Measurements from ENCODE around the gene CYP1A1. TPM values are rescaled to one million over a fixed set of nuclear protein-coding genes. Genes with fewer than 3 reads are reported as not detected.
A peak's percentile ranks its signal among the peaks of the same experiment; 100 is the strongest.

CYP1A1 gene
- total RNA-seq, 1 donor from 2014 or later = 0.91 TPM

- Histone ChIP-seq H3K79me2 (ENCODE audit: insufficient read depth, low read length) (no peaks in the 10 kb centered on the region), H3K27me3 (ENCODE audit: insufficient read depth, low read length) (peaks cover 42% of the 10 kb centered on the region), H3K9me3 (ENCODE audit: insufficient read depth, low read depth, low read length) (peaks cover 6% of the 10 kb centered on the region), H3K36me3 (ENCODE audit: insufficient read depth, low read length) (no peaks in the 10 kb centered on the region), H3K4me2 (ENCODE audit: low read length) (peak overlapping the region; percentile 88), H3K27ac (ENCODE audit: low read depth, low read length) (no peak overlapping the region), H3K4me1 (ENCODE audit: insufficient read depth, low read length) (peaks cover 3% of the 10 kb centered on the region), H2AFZ (ENCODE audit: low read depth, low read length) (peak overlapping the region; percentile 73), H3K9ac (ENCODE audit: low read length) (peak overlapping the region; percentile 41), H3K4me3 (ENCODE audit: insufficient read depth, low read depth, low read length) (peak overlapping the region; percentile 55), H4K20me1 (ENCODE audit: insufficient read depth, low read length) (no peaks in the 10 kb centered on the region)
- peak overlapping the region; percentile 70 for H3K4me3 Mint-ChIP-seq (ENCODE audit: unreplicated experiment)
- no peak for TF ChIP-seq CTCF (IDR thresholded peaks at IDR 0.05; ENCODE audit: insufficient read depth, low read depth, low read length)
- TF ChIP-seq EZH2 (IDR thresholded peaks at IDR 0.05; ENCODE audit: insufficient read depth, low read length) = peak; percentile 85
- DNase-seq (ENCODE audit: low read depth) (no peak), FAIRE-seq (no peak)
- peak overlapping the region; percentile 75 for H3K27ac Mint-ChIP-seq (ENCODE audit: unreplicated experiment)
- peaks cover 24% of the 10 kb centered on the region for H3K27me3 Mint-ChIP-seq (ENCODE audit: low read depth, unreplicated experiment)
- H3K4me1 Mint-ChIP-seq (ENCODE audit: low read depth, unreplicated experiment) = no peaks in the 10 kb centered on the region
- H3K9me3 Mint-ChIP-seq (ENCODE audit: unreplicated experiment) = no peaks in the 10 kb centered on the region
- no peaks in the 10 kb centered on the region for H3K36me3 Mint-ChIP-seq (ENCODE audit: low read depth, unreplicated experiment)
Observed at GRCh38 chr15:74725845-74726773, 781 bp upstream of the CYP1A1 start.

GRCh38 chr15:74724570-74725224 lies 631 bp downstream of the CYP1A1 start:
- Histone ChIP-seq H3K9ac (ENCODE audit: low read length) (no peak overlapping the region), H3K9me3 (ENCODE audit: insufficient read depth, low read depth, low read length) (peaks cover 6% of the 10 kb centered on the region), H3K27ac (ENCODE audit: low read depth, low read length) (no peak overlapping the region), H3K27me3 (ENCODE audit: insufficient read depth, low read length) (peaks cover 39% of the 10 kb centered on the region), H3K36me3 (ENCODE audit: insufficient read depth, low read length) (no peaks in the 10 kb centered on the region), H3K79me2 (ENCODE audit: insufficient read depth, low read length) (no peaks in the 10 kb centered on the region), H3K4me1 (ENCODE audit: insufficient read depth, low read length) (peaks cover 3% of the 10 kb centered on the region), H3K4me2 (ENCODE audit: low read length) (no peak overlapping the region), H2AFZ (ENCODE audit: low read depth, low read length) (no peak overlapping the region), H3K4me3 (ENCODE audit: insufficient read depth, low read depth, low read length) (no peak overlapping the region), H4K20me1 (ENCODE audit: insufficient read depth, low read length) (no peaks in the 10 kb centered on the region)
- TF ChIP-seq CTCF (IDR thresholded peaks at IDR 0.05; ENCODE audit: insufficient read depth, low read depth, low read length) (no peak), EZH2 (IDR thresholded peaks at IDR 0.05; ENCODE audit: insufficient read depth, low read length) (no peak)
- DNase-seq (ENCODE audit: low read depth) (no peak), FAIRE-seq (no peak)
- H3K9me3 Mint-ChIP-seq (ENCODE audit: unreplicated experiment) = peaks cover 8% of the 10 kb centered on the region
- peak overlapping the region; percentile 23 for H3K4me3 Mint-ChIP-seq (ENCODE audit: unreplicated experiment)
- H3K4me1 Mint-ChIP-seq (ENCODE audit: low read depth, unreplicated experiment) = no peaks in the 10 kb centered on the region
- no peaks in the 10 kb centered on the region for H3K36me3 Mint-ChIP-seq (ENCODE audit: low read depth, unreplicated experiment)
- peaks cover 24% of the 10 kb centered on the region for H3K27me3 Mint-ChIP-seq (ENCODE audit: low read depth, unreplicated experiment)
- H3K27ac Mint-ChIP-seq (ENCODE audit: unreplicated experiment) = no peak overlapping the region
